Stimulated activated CD4-positive, alpha-beta T cell treated with anti-CD3 and anti-CD28 coated beads, Interleukin-1b, Interleukin-23, amount 100 ng/mL, for 48 hours (primary cell): ENCODE measurements around the gene KSR2.
"Not testable (repeated sequence)": the region's sequence is repeated elsewhere in the genome, so short reads cannot be mapped to it uniquely, and the experiment has no call there.

ENCODE experiments used
- DNase-seq: peaks from one replicate; pipeline ENCODE4 v3.0.0-alpha.2; 2020

KSR2 gene

DNA sequence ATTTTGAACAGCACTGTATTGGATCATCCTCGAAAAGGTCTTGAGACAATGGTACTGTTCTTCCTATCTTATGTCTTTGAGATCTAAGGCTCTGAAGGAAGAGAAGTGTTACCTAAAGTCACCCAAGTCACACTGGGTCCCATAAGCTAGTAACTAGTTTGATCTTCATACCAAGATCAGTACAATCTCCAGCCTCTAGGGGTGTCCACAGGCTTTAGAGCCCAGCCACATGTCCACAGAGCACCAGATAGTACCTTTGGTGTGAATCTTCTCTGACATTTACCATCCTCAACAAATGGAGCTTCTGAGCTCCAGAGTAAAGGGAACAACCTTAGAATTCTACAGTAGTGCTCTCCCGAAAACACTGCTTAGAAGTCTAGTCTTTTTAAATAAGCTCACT, 78.7 kb downstream of the KSR2 start:
- no peak for DNase-seq

- DNase-seq: no peak
Measured at GRCh38 chr12:117889098-117889497, 79.7 kb downstream of the KSR2 start.

DNA sequence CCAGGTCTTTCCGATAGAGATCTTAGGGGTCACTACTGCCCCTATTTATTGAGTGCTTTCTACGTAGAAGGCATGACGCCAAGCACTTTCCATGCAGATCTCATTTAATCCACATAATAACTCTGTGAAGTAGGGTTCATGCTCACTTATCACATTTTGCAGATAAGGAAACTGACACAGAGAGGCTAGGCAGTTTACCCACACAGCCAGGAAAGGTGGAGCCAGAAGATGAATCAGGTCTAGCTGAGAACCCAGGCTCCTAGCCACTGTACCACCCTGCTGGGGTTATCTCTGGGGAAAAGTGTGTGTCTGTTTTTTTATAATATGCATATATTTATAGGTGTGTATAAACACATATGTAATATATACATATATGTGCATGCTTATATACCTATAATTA, 83.6 kb downstream of the KSR2 start:
- no peak for DNase-seq

- no peak for DNase-seq
Measured at GRCh38 chr12:117884161-117884560, 84.6 kb downstream of the KSR2 start.

GRCh38 chr12:117882603-117883184, 86.1 kb downstream of the KSR2 start:
- no peak for DNase-seq

- no peak for DNase-seq
Measured at GRCh38 chr12:117882181-117882580, 86.6 kb downstream of the KSR2 start.

DNA sequence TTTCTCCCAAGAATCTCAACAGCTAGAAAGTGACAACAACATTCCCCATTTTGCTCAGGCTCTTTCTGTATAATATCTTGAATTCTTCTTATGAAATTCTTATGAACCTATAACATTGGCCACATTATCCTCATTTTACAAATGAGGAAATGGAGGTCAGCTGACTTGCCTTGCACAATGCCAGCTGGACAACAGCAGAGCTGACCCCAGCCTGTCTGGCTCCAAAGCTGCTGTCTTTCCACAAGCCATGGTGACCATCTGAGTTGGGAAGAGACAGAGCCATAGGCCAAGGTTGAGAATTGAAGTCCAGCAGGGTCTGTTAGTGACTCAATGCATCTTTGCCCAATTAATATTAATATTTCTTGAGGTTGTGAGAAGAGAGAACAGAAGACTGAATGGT, 87.3 kb downstream of the KSR2 start:
- no peak for DNase-seq

DNA sequence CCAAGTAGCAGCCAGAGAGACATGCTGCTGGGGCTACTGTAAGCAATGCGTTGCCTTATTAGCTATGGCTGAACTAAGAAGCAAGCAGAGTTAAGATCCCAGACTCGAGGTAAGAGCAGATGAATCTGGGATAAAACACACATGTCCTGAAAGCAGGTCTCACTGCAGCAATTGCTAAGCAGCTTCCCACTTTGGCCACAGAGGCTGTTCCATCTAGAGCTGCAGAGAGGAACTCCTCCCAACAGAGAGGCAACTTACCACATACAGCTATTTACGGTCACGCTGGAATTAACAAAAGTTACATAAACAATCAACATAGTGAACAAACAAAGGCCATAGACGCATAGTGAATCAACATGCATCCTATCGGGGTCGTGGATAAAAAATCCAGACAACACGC, 90.2 kb downstream of the KSR2 start:
- no peak for DNase-seq

DNA sequence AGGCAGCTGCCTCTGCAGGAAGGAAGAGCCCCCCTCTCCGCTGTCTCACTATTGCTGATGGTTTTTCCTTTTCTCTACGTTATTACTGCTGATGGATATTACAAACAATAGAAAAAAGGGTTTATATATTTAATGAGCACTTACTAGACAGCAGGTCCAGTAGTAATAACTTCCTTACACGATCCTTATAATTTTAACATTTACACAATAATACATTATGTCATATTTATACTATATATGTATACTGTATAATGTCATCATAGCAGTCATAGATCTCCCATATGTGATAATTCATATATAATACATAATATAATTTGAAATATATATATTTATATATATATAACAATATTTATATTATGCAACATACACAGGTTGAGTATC, 92.4 kb downstream of the KSR2 start:
- DNase-seq: no peak

GRCh38 chr12:117875744-117876435, 92.9 kb downstream of the KSR2 start:
- DNase-seq: peak; percentile 40

GRCh38 chr12:117874842-117875434, 93.9 kb downstream of the KSR2 start:
- peak; percentile 72 for DNase-seq

GRCh38 chr12:117874198-117874597, 94.6 kb downstream of the KSR2 start:
- not testable (repeated sequence) for DNase-seq

- no peak for DNase-seq
Measured at GRCh38 chr12:117872546-117873169, 96.1 kb downstream of the KSR2 start.

GRCh38 chr12:117869551-117869950, 99.2 kb downstream of the KSR2 start:
- DNase-seq: no peak

DNA sequence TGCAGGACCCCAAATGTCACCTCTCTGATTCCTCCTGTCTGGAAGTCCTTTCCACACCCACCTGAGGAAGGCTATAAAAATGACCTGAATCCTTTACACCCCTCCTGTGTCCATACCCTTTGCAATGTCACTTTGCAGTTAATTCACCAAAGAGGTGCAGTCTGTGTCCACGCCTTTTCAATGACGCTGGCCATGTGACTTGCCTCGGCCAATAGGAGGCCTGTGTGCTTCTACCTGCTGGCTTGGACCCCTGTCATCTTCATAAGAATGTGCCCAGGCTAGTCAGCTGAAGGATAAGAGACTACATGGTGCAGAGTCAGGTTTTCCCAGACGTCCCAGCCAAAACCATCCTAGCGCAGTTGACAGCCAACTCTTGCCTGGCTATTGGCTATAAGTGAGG, 101.4 kb downstream of the KSR2 start:
- DNase-seq: no peak

GRCh38 chr12:117865505-117865904, 103.3 kb downstream of the KSR2 start:
- DNase-seq: no peak

DNA sequence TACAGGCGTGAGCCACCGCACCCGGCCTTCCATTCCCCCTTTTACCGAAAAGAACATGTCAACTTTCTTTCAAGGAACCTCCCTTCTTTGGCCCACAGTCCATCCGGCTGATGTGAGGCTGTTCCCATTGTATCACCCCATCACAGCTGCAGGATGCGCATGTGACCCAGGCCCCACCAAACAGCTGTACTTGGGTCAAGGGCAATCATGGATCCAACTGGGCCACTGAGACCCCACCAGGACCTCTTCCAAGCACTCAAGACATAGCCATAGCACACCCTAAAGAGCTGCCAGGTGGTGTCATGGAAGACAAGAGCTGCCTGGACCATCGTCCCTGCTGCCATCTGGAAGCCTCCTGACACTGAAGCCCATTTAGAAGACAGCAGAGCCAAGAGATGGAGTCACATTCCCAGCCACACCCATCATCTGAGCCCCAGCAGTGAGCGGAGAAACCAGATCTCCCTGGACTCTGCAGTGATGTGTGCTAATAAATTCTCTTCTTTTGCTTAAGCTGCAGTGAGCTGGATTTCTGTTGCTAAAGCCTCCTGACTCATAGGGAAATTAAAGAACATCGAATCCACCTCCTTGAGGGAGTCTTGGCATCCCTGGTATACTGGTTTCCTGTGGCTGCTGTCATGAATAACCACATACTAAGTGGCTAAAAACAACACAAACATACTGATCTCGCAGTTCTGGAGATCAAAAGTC, 105.6 kb downstream of the KSR2 start:
- DNase-seq: no peak

- DNase-seq: no peak
Measured at GRCh38 chr12:117861691-117862090, 107.1 kb downstream of the KSR2 start.

DNA sequence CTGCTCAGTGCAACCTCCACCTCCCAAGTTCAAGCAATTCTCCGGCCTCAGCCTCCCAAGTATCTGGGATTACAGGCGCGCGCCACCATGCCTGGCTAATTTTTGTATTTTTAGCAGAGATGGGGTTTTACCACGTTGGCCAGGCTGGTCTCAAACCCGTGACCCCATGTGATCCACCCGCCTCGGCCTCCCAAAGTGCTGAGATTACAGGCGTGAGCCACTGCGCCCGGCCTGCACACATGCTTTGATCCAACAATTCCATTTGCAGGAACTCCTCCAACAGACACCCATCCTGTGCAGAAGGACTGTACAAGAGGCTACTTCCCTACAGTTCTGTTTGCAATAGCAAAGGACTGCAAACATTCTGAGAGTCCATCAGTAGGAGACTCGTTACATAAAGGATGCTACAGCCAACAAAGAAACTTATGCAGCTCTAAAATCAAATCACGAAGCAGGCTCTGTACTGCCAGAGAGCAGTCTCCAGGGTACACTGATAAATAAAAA, 108.0 kb downstream of the KSR2 start:
- not testable (repeated sequence) for DNase-seq

DNA sequence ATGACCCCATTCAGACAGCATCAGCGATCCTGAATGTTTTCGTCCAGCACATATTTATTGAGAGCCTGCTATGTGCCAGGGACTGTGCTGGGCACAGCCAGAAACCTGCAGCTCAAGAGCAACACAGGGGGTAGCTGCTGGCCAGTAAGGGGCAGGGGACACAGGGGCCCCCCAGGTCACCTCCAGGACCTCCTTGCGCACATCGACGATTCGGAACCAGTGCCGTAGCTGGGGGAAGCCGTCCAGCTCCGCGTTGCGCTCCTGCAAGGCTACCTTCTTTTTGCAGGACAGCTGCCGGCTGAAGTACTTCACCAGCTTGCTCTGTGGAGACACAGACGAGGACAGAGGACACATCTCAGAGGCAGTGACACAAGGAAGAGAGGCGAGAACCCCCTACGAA, 108.7 kb downstream of the KSR2 start:
- no peak for DNase-seq

DNA sequence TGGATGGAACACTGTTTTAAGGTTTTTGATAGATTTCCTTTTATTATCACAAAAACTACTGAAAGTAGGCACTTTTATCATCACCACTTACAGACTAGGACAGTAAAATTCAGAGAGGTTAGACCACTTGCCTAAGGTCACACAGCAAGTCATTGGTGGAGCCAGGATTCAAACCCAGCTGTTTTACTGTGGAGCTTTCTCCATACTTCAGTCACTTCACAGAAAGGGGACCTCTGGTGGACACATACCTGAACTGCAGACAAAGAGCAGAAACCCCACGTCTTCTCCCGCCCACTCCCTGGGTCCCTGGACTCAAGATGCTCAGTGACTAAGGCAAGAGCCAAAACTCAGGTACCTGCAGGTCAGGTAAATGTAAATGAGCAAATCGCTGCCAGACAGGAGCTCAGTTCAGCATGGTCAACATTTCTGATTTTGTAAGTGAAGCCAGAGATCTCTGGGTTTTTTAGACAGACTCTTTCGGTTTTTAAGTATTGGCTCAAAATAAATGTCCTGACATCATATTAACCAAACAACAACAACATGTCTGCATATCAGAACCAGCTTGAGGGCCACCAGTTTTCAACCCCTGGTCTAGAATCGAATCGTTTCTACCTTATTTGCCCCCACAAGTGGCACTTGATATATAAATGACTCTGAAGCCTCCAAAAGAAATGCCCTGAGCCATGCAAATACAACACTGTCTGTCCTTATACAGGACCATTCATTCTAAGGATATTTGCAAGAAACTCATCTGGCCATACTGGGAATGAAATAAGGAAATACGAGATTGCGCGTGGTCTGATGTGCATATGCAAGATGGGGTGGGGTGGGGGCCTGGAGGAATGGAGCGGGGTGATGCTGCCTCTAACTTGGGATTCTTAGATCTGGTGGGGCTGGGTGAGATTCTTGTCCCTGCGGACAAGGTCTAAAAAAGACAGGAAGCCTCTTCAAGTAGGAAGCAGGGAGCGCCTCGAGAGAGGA, 110.9 kb downstream of the KSR2 start:
- DNase-seq: peak; percentile 70

GRCh38 chr12:117857139-117857538, 111.7 kb downstream of the KSR2 start:
- not testable (repeated sequence) for DNase-seq
